Measurements from ENCODE around the gene OGG1.
"Not testable (repeated sequence)": the region's sequence is repeated elsewhere in the genome, so short reads cannot be mapped to it uniquely, and the experiment has no call there.

The OGG1 gene

DNA sequence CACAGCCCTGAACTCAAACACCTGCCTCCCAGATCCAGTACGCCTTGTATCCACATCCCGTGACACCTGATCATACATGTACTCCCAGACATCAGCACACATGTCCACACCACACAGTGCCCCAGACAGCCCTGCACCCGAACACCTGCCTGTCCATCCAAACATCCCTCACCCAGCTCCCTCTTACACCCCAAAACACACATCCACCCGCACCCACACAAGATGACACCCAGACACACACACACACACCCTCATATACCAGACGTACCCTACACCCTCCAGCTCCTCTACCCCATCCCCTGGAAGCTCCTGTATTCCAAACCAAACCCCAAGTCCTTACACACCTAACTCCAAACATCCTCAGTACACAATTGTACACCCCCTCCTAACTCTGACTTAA, 19.3 kb downstream of the OGG1 start:
- no peak overlapping the region; the same call in 1 of the 2 replicates for H3K4me3 ChIP-seq (ENCODE audit: low read depth, low read length)
- no peak for DNase-seq (ENCODE audit: low read depth)
- TF ChIP-seq CTCF (IDR thresholded peaks at IDR 0.05; ENCODE audit: insufficient read depth, low read depth, low read length, missing control alignments): no peak

- TF ChIP-seq CTCF (IDR thresholded peaks at IDR 0.05; ENCODE audit: insufficient read depth, low read depth, low read length, missing control alignments): no peak
- peak; percentile 46 for DNase-seq (ENCODE audit: low read depth)
- H3K4me3 ChIP-seq (ENCODE audit: low read depth, low read length): peak within 1 kb of the TSS; percentile 37
Observed at GRCh38 chr3:9769426-9770275, 19.9 kb downstream of the OGG1 start, which contains the start of gene CAMK1. Gene CAMK1, minus strand, starts transcription at chr3:9769947. Its CDS starts 2,198 bp downstream, at chr3:9767749.

DNA sequence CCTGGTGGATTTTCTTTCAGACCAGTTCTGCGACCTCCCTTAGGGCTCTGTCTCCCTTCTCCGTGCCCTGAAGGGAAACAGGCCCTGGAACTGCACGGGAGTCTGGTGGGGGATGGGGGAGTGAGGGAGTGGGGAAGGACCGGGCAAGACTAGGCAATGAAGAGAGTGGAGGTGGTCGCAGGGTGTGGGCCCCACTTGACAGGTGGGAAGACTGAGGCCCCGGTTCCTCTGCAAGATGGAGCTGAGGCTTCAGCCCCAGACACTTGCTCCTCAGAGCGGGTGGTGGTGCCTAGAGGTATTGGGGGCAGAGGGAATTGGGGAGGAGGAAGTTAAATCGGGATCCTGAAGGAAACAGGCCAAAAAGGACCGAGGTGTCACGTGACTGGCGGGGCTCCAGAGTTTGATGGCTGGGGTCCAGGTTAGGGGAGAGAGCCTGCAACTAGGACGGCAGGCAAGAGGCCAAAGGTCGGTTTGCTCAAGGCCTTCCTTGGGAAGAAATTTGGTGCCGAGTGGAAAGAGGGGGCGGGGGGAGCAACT, 20.6 kb downstream of the OGG1 start:
- no peak for TF ChIP-seq CTCF (IDR thresholded peaks at IDR 0.05; ENCODE audit: insufficient read depth, low read depth, low read length, missing control alignments)
- no peak for DNase-seq (ENCODE audit: low read depth)
- H3K4me3 ChIP-seq (ENCODE audit: low read depth, low read length): peak overlapping the region; percentile 37

DNA sequence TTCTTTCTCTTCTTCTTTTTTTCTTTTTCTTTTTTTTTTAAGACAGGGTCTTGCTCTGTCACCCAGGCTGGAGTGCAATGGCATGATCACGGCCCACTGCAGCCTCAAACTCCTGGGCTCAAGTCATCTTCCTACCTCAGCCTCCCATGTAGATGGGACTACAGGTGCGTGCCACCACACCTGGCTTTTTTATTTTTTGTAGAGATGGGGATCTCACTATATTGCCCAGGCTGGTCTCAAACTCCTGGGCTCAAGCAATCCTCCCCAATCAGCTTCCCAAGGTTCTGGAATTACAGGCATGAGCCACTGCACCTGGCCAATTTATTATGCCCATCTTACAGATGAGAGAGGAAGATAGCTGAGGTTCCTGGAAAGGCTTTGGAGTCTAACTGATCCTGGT, 21.3 kb downstream of the OGG1 start:
- not testable (repeated sequence) for DNase-seq (ENCODE audit: low read depth); H3K4me3 ChIP-seq (ENCODE audit: low read depth, low read length)

DNA sequence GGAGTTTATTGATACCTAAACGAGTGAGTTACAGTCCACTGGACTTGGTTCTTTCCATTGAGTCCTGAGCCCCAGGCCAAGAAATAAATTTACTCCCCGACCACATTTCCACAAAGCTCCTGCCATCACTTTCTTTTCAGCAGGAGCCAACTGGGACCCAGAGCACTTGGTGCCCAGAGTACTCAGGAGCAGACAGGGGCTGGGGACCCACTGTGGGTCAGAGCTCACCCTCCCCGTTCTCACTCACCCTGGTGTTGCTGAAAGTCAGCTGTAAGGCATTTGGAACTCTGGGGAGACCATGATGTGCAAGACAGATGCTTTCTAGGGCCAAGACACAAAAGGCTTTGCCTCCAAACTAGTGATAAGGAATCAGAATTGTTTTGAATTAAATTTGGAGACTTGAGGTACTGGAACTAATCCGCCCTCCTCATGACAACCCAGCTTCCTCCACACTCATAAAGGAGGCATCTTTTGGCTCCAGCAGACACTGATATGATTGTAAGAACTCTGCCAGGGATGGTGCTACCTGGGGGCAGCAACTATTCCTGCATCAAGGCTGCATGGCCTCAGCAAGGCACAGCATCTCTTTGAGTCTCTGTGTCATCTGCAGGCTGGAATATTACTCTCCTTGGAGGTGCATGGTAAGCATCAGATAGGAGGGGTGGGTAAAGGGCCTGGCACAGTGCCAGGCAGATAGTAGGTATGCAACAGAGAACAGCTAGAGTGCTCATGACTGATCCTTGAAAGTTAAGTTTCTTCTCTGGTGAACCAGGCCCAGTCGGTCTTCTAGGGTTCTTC, 27.3 kb downstream of the OGG1 start:
- TF ChIP-seq CTCF (IDR thresholded peaks at IDR 0.05; ENCODE audit: insufficient read depth, low read depth, low read length, missing control alignments): no peak
- no peak overlapping the region for H3K4me3 ChIP-seq (ENCODE audit: low read depth, low read length)
- DNase-seq (ENCODE audit: low read depth): no peak

- H3K4me3 ChIP-seq (ENCODE audit: low read depth, low read length): no peak overlapping the region
- TF ChIP-seq CTCF (IDR thresholded peaks at IDR 0.05; ENCODE audit: insufficient read depth, low read depth, low read length, missing control alignments): no peak
- no peak for DNase-seq (ENCODE audit: low read depth)
Observed at GRCh38 chr3:9777694-9778021, 27.9 kb downstream of the OGG1 start.
